GM18858 (cell line): ENCODE results near the gene OSBPL10.
"Not testable (repeated sequence)": the region's sequence is repeated elsewhere in the genome, so short reads cannot be mapped to it uniquely, and the experiment has no call there.

Experiments used
- ATAC-seq: cut with Tn5 transposase; IDR thresholded peaks from one replicate; pipeline ENCODE4 v1.9.1; 2021; ENCODE audit not compliant: unreplicated experiment

OSBPL10 gene

GRCh38 chr3:31892916-31893573 is 88.0 kb downstream of the OSBPL10 start:
- no peak for ATAC-seq

GRCh38 chr3:31892500-31892899 is 88.6 kb downstream of the OSBPL10 start:
- ATAC-seq: no peak

GRCh38 chr3:31891876-31892455 is 89.1 kb downstream of the OSBPL10 start:
- ATAC-seq: no peak

- no peak for ATAC-seq
Observed at GRCh38 chr3:31890742-31891469, 90.2 kb downstream of the OSBPL10 start.

GRCh38 chr3:31890007-31890406 is 91.1 kb downstream of the OSBPL10 start:
- ATAC-seq: no peak

GRCh38 chr3:31885235-31885634 is 95.8 kb downstream of the OSBPL10 start:
- ATAC-seq: no peak

- ATAC-seq: no peak
Observed at GRCh38 chr3:31884251-31884650, 96.8 kb downstream of the OSBPL10 start.

- ATAC-seq: no peak
Observed at GRCh38 chr3:31882895-31883294, 98.2 kb downstream of the OSBPL10 start.

GRCh38 chr3:31882431-31882830 is 98.6 kb downstream of the OSBPL10 start:
- ATAC-seq: no peak

- ATAC-seq: no peak
Observed at GRCh38 chr3:31880482-31881078, 100.5 kb downstream of the OSBPL10 start.

GRCh38 chr3:31880020-31880419 is 101.0 kb downstream of the OSBPL10 start:
- no peak for ATAC-seq

- no peak for ATAC-seq
Observed at GRCh38 chr3:31879365-31879764, 101.7 kb downstream of the OSBPL10 start.

- no peak for ATAC-seq
Observed at GRCh38 chr3:31878231-31878838, 102.7 kb downstream of the OSBPL10 start.

GRCh38 chr3:31876331-31876730 is 104.7 kb downstream of the OSBPL10 start:
- ATAC-seq: no peak

GRCh38 chr3:31875437-31875836 is 105.6 kb downstream of the OSBPL10 start:
- ATAC-seq: no peak

- ATAC-seq: no peak
Observed at GRCh38 chr3:31873254-31873820, 107.7 kb downstream of the OSBPL10 start.

GRCh38 chr3:31871939-31872507 is 109.0 kb downstream of the OSBPL10 start:
- ATAC-seq: no peak

GRCh38 chr3:31870111-31870510 is 111.0 kb downstream of the OSBPL10 start:
- ATAC-seq: not testable (repeated sequence)

- no peak for ATAC-seq
Observed at GRCh38 chr3:31868236-31868635, 112.8 kb downstream of the OSBPL10 start.

- ATAC-seq: no peak
Observed at GRCh38 chr3:31862666-31863279, 118.3 kb downstream of the OSBPL10 start.
